GM23338 (cell line): ENCODE results near the gene PLEKHJ1. TPM values are rescaled to one million over a fixed set of nuclear protein-coding genes. Genes with fewer than 3 reads are reported as not detected.

ENCODE experiments used
- ATAC-seq: fragments of 200-7000 bp; cut with Tn5 transposase; 3 replicates; pipeline ENCODE4 v1.9.1; 2020
- DNase-seq: peaks from one replicate; pipeline ENCODE4 v3.0.0-alpha.2; 2015; ENCODE audit warnings: low spot score
- H2AFZ ChIP-seq: fragments of 200-600 bp; sonication (generic); 2 replicates; pipeline ENCODE4 v1.8.0; 2016; ENCODE audit warnings: antibody characterized with exemption, mild to moderate bottlenecking, moderate library complexity
- H3F3A ChIP-seq: fragments of 200-600 bp; sonication (generic); replicated peaks from 2 replicates; pipeline ENCODE4 v1.8.0; 2017; ENCODE audit warnings: antibody characterized with exemption, mixed run types, low read depth
- H3K27ac ChIP-seq: fragments of 200-600 bp; sonication (generic); 2 replicates; pipeline ENCODE4 v1.6.1; 2016; ENCODE audit warnings: low read depth
- H3K27me3 ChIP-seq: fragments of 200-600 bp; sonication (generic); 2 replicates; pipeline ENCODE4 v1.8.0; 2016; ENCODE audit warnings: mild to moderate bottlenecking, mixed run types, moderate library complexity; ENCODE audit not compliant: insufficient read depth
- H3K36me3 ChIP-seq: fragments of 200-600 bp; sonication (generic); 2 replicates; pipeline ENCODE4 v1.8.0; 2016; ENCODE audit warnings: mild to moderate bottlenecking; ENCODE audit not compliant: insufficient read depth
- H3K4me1 ChIP-seq: fragments of 200-600 bp; sonication (generic); 2 replicates; pipeline ENCODE4 v1.8.0; 2016; ENCODE audit warnings: mild to moderate bottlenecking, moderate library complexity; ENCODE audit not compliant: insufficient read depth
- H3K4me2 ChIP-seq: fragments of 200-600 bp; sonication (generic); 2 replicates; pipeline ENCODE4 v1.7.1; 2017; ENCODE audit warnings: mixed run types
- H3K4me3 ChIP-seq: fragments of 200-600 bp; sonication (generic); 2 replicates; pipeline ENCODE4 v1.6.1; 2016; ENCODE audit warnings: mixed run types
- H3K79me2 ChIP-seq: fragments of 200-600 bp; sonication (generic); replicated peaks from 2 replicates; pipeline ENCODE4 v1.8.0; 2017; ENCODE audit warnings: mild to moderate bottlenecking; ENCODE audit not compliant: insufficient read depth
- H3K9me2 ChIP-seq: fragments of 200-600 bp; sonication (generic); 2 replicates; pipeline ENCODE4 v1.8.0; 2017; ENCODE audit not compliant: insufficient read depth
- H4K20me1 ChIP-seq: fragments of 200-600 bp; sonication (generic); replicated peaks from 2 replicates; pipeline ENCODE4 v1.8.0; 2017; ENCODE audit warnings: mild to moderate bottlenecking; ENCODE audit not compliant: insufficient read depth
- H3K27ac Mint-ChIP-seq: 2 replicates; pipeline ENCODE4 v1.8.0; 2020; ENCODE audit warnings: inconsistent platforms, mild to moderate bottlenecking, moderate library complexity, mixed read lengths
- H3K27me3 Mint-ChIP-seq: 3 replicates; pipeline ENCODE4 v1.8.0; 2022; ENCODE audit warnings: low read depth, mild to moderate bottlenecking, moderate library complexity, mixed read lengths, inconsistent platforms; ENCODE audit not compliant: insufficient read depth, poor library complexity
- H3K36me3 Mint-ChIP-seq: 3 replicates; pipeline ENCODE4 v1.8.0; 2021; ENCODE audit warnings: low read depth, mild to moderate bottlenecking, inconsistent platforms, moderate library complexity, mixed read lengths
- H3K4me1 Mint-ChIP-seq: 3 replicates; pipeline ENCODE4 v1.8.0; 2020; ENCODE audit warnings: mild to moderate bottlenecking, inconsistent platforms, mixed read lengths
- H3K4me3 Mint-ChIP-seq: 3 replicates; pipeline ENCODE4 v1.8.0; 2021; ENCODE audit warnings: moderate library complexity, mild to moderate bottlenecking, inconsistent platforms, mixed read lengths
- H3K9me3 Mint-ChIP-seq: 3 replicates; pipeline ENCODE4 v1.8.0; 2020; ENCODE audit warnings: moderate library complexity, mild to moderate bottlenecking, inconsistent platforms, mixed read lengths
- CREB1 ChIP-seq: fragments of 250-450 bp; sonication (Bioruptor Pico); IDR thresholded peaks from 2 replicates; pipeline ENCODE4 v1.5.0; 2020; ENCODE audit warnings: low read depth, mild to moderate bottlenecking, moderate library complexity
- CTCF ChIP-seq, 2 experiments: fragments of 200-600 bp in 1 of 2; sonication (generic) in 1 of 2; conservative IDR thresholded peaks; 2 replicates each; pipeline versions ENCODE4 v1.5.1 to v1.6.1; 2016 to 2017; ENCODE audit warnings: antibody characterized with exemption in 2 of 2, low read depth in 2 of 2, mild to moderate bottlenecking in 2 of 2, moderate library complexity in 1 of 2
- ETS1 ChIP-seq: IDR thresholded peaks from 2 replicates; pipeline ENCODE4 v1.6.1; 2016; ENCODE audit warnings: antibody characterized with exemption
- EZH2phosphoT487 ChIP-seq: fragments of 200-600 bp; sonication (generic); IDR thresholded peaks from one replicate; pipeline ENCODE4 v1.8.1; 2018; ENCODE audit warnings: antibody characterized with exemption; ENCODE audit not compliant: unreplicated experiment
- JUNB ChIP-seq: IDR thresholded peaks from one replicate; pipeline ENCODE4 v1.6.1; 2016; ENCODE audit warnings: antibody characterized with exemption; ENCODE audit not compliant: unreplicated experiment
- NANOG ChIP-seq: IDR thresholded peaks from 2 replicates; pipeline ENCODE4 v1.6.1; 2016; ENCODE audit warnings: antibody characterized with exemption, borderline replicate concordance
- POLR2AphosphoS5 ChIP-seq: IDR thresholded peaks from 2 replicates; pipeline ENCODE4 v1.6.1; 2016; ENCODE audit warnings: antibody characterized with exemption, low read depth
- REST ChIP-seq: IDR thresholded peaks from one replicate; pipeline ENCODE4 v1.6.1; 2018; ENCODE audit warnings: antibody characterized with exemption; ENCODE audit not compliant: unreplicated experiment
- STAT1 ChIP-seq: IDR thresholded peaks from one replicate; pipeline ENCODE4 v1.6.1; 2016; ENCODE audit warnings: antibody characterized with exemption; ENCODE audit not compliant: unreplicated experiment
- ZNF114 ChIP-seq: fragments of 250-450 bp; sonication (Bioruptor Pico); IDR thresholded peaks from 2 replicates; pipeline ENCODE4 v1.5.0; 2020; ENCODE audit warnings: mild to moderate bottlenecking, moderate library complexity
- ZNF331 ChIP-seq: fragments of 250-450 bp; sonication (Bioruptor Pico); IDR thresholded peaks from 2 replicates; pipeline ENCODE4 v1.5.0; 2020; ENCODE audit warnings: low read depth, mild to moderate bottlenecking, moderate library complexity
- polyA plus RNA-seq: library from polyadenylated mRNA; unstranded; fragments of >200 nt; fragmentation: Nextera tagmentation; extraction: Ambion mirVana; gene quantifications from 2 replicates; pipeline ENCODE4 v1.2.1, GENCODE V29; 2016
- total RNA-seq: library from RNA; depleted of rRNA; stranded (reverse); fragments of >200 nt; shearing (Covaris generic); gene quantifications from 2 replicates; pipeline ENCODE4 v1.2.3, GENCODE V29; 2014

The PLEKHJ1 gene
- total and polyA plus RNA-seq, 2 experiments from 2014 or later, result 146 to 210 TPM

GRCh38 chr19:2274185-2274711 lies 38.1 kb upstream of the PLEKHJ1 start:
- H3K27ac Mint-ChIP-seq, result peak overlapping the region; percentile 87
- H3K79me2 ChIP-seq, result peaks cover 47% of the 10 kb centered on the region
- H3K9me2 ChIP-seq, result no peaks in the 10 kb centered on the region
- H3K4me3 ChIP-seq, result no peak overlapping the region
- peaks cover 27% of the 10 kb centered on the region for H3K27me3 Mint-ChIP-seq
- ATAC-seq (no peak), DNase-seq (no peak)
- peak overlapping the region; percentile 63; the same call in 1 of the 3 replicates for H3K4me3 Mint-ChIP-seq
- no peaks in the 10 kb centered on the region for H3K27me3 ChIP-seq
- H3K27ac ChIP-seq, result 0 out of 2 replicates have a peak overlapping the region, but pooled peaks have one; percentile 9
- H3F3A ChIP-seq, result peaks cover 37% of the 10 kb centered on the region
- H3K36me3 ChIP-seq, result peaks cover 4% of the 10 kb centered on the region; the same call in 1 of the 2 replicates
- no peak overlapping the region for H2AFZ ChIP-seq
- TF ChIP-seq JUNB (no peak), CTCF (conservative IDR thresholded peaks at IDR 0.05; ENCODE audit: low read depth in 2 of 2) (no peak)
- peaks cover 18% of the 10 kb centered on the region for H3K4me1 ChIP-seq
- no peak overlapping the region for H3K4me2 ChIP-seq
- peaks cover 27% of the 10 kb centered on the region for H4K20me1 ChIP-seq
- peaks cover 37% of the 10 kb centered on the region for H3K36me3 Mint-ChIP-seq
- peaks cover 23% of the 10 kb centered on the region for H3K4me1 Mint-ChIP-seq
- peaks cover 7% of the 10 kb centered on the region; the same call in 2 of the 3 replicates for H3K9me3 Mint-ChIP-seq

GRCh38 chr19:2273356-2274184 lies 37.4 kb upstream of the PLEKHJ1 start:
- no peaks in the 10 kb centered on the region for H3K27me3 ChIP-seq
- Mint-ChIP-seq H3K9me3 (peaks cover 7% of the 10 kb centered on the region; the same call in 2 of the 3 replicates), H3K36me3 (peaks cover 37% of the 10 kb centered on the region), H3K27me3 (peaks cover 28% of the 10 kb centered on the region), H3K4me1 (peaks cover 23% of the 10 kb centered on the region), H3K27ac (peak overlapping the region; percentile 87; the same call in 1 of the 2 replicates), H3K4me3 (peak overlapping the region; percentile 63)
- peak; percentile 62 for ATAC-seq
- peak overlapping the region; percentile 46 for H3K4me3 ChIP-seq
- peaks cover 47% of the 10 kb centered on the region for H3K79me2 ChIP-seq
- H3K9me2 ChIP-seq, result no peaks in the 10 kb centered on the region
- no peak overlapping the region for H2AFZ ChIP-seq
- H4K20me1 ChIP-seq, result peaks cover 27% of the 10 kb centered on the region
- H3K36me3 ChIP-seq, result peaks cover 4% of the 10 kb centered on the region; the same call in 1 of the 2 replicates
- peak overlapping the region; percentile 98 for H3K27ac ChIP-seq
- H3K4me1 ChIP-seq, result peaks cover 18% of the 10 kb centered on the region
- peak overlapping the region; percentile 89 for H3K4me2 ChIP-seq
- peaks cover 37% of the 10 kb centered on the region for H3F3A ChIP-seq
- peak; percentile 96 for DNase-seq
- TF ChIP-seq CREB1 (peak; percentile 37; the same call in 1 of the 2 replicates), POLR2AphosphoS5 (peak; percentile 92), REST (no peak), ZNF114 (CRISPR knock-in tag) (no peak), NANOG (no peak), EZH2phosphoT487 (no peak), CTCF (conservative IDR thresholded peaks at IDR 0.05; ENCODE audit: low read depth in 2 of 2) (peak; percentile 86 to 87), STAT1 (no peak), ZNF331 (CRISPR knock-in tag) (no peak), ETS1 (peak; percentile 74; the same call in 1 of the 2 replicates), JUNB (no peak)
